K562 (cell line): ENCODE results near the gene ASB6. TPM values are rescaled to one million over a fixed set of nuclear protein-coding genes. Genes with fewer than 3 reads are reported as not detected.

ENCODE experiments used
- ATAC-seq: fragments of 200-7000 bp; cut with Tn5 transposase; 3 replicates; pipeline ENCODE4 v1.9.1; 2020; ENCODE audit warnings: moderate library complexity
- BruUV-seq: library from RNA; stranded (reverse); fragments of 400-500 nt; replicated peaks from 2 replicates; lab custom pipeline; 2021; lab: Mats Ljungman, UMichigan
- CTCF ChIA-PET: fragments of 300-600 bp; formaldehyde crosslinking; extraction: SDS; loops from one replicate; lab custom pipeline; 2021; ENCODE audit warnings: low intra/inter-chr PET ratio; lab: Yijun Ruan, JAX
- POLR2A ChIA-PET: fragments of 300-600, 350-650 bp; sonication (Branson Sonifier 250); formaldehyde crosslinking; extraction: SDS; loops from one replicate; lab custom pipeline; 2021; ENCODE audit warnings: antibody characterized with exemption, inconsistent platforms; lab: Yijun Ruan, JAX
- DNase-seq, 4 experiments: peaks; one replicate each; pipeline versions ENCODE4 v3.0.0 to v3.0.0-alpha.2; 2011 to 2018; ENCODE audit warnings: low spot score in 3 of 4, mixed read lengths in 3 of 4; ENCODE audit errors: extremely low read depth in 1 of 4
- FAIRE-seq: peaks from 2 replicates; lab custom pipeline; 2011; peaks lifted over from hg19 to GRCh38; lab: Jason Lieb, UNC
- H2AFZ ChIP-seq: 2 replicates; pipeline ENCODE4 v1.6.0; 2011; ENCODE audit warnings: low read depth, low read length, control low read depth, inconsistent platforms
- H3K27ac ChIP-seq: fragments of 200-600 bp; 3 replicates; pipeline ENCODE4 v1.8.0; 2011; ENCODE audit warnings: low read depth, mild to moderate bottlenecking, control low read depth, inconsistent platforms, low read length, moderate library complexity, mixed read lengths; ENCODE audit errors: extremely low read depth
- H3K27me3 ChIP-seq, 2 experiments: fragments of 300-600 bp in 1 of 2; 2 replicates in 1 of 2; 3 replicates in 1 of 2; pipeline versions ENCODE4 v1.6.0 to v1.8.0; 2011; ENCODE audit warnings: inconsistent platforms in 2 of 2, low read length in 2 of 2, mild to moderate bottlenecking in 1 of 2, mixed read lengths in 1 of 2, moderate library complexity in 1 of 2; ENCODE audit not compliant: control insufficient read depth in 2 of 2, insufficient read depth in 2 of 2
- H3K36me3 ChIP-seq: fragments of 300-600 bp; 3 replicates; pipeline ENCODE4 v1.8.0; 2011; ENCODE audit warnings: mild to moderate bottlenecking, low read length, inconsistent platforms; ENCODE audit not compliant: control insufficient read depth, insufficient read depth
- H3K4me1 ChIP-seq, 2 experiments: fragments of 200-600 bp in 1 of 2; replicated peaks in 1 of 2; 2 replicates in 1 of 2; 3 replicates in 1 of 2; pipeline versions ENCODE4 v1.5.1 to v1.8.0; 2011; ENCODE audit warnings: inconsistent platforms in 2 of 2, low read length in 2 of 2, mild to moderate bottlenecking in 1 of 2, mixed read lengths in 1 of 2, moderate library complexity in 1 of 2; ENCODE audit not compliant: control insufficient read depth in 2 of 2, insufficient read depth in 2 of 2
- H3K4me2 ChIP-seq: 2 replicates; pipeline ENCODE4 v1.6.1; 2011; ENCODE audit warnings: low read length, control low read depth, inconsistent platforms, mixed read lengths; ENCODE audit not compliant: insufficient read depth
- H3K4me3 ChIP-seq: fragments of 200-600 bp; sonication (generic), shearing (Covaris generic); 2 replicates; pipeline ENCODE4 v1.5.1; 2016; ENCODE audit warnings: control low read depth, inconsistent platforms
- H3K79me2 ChIP-seq: fragments of 200-600 bp; 3 replicates; pipeline ENCODE4 v1.8.0; 2011; ENCODE audit warnings: low read length, inconsistent platforms; ENCODE audit not compliant: control insufficient read depth, insufficient read depth
- H3K9ac ChIP-seq, 2 experiments: 2 replicates each; pipeline versions ENCODE4 v1.6.0 to v1.6.1; 2011; ENCODE audit warnings: low read depth in 2 of 2, low read length in 2 of 2, control low read depth in 1 of 2, inconsistent platforms in 1 of 2, mild to moderate bottlenecking in 1 of 2, mixed read lengths in 1 of 2; ENCODE audit not compliant: insufficient read depth in 1 of 2
- H3K9me1 ChIP-seq: one replicate; pipeline ENCODE4 v1.6.0; 2011; ENCODE audit warnings: inconsistent platforms, mild to moderate bottlenecking, low read length, moderate library complexity; ENCODE audit not compliant: control insufficient read depth, insufficient read depth
- H3K9me3 ChIP-seq: replicated peaks from 2 replicates; pipeline ENCODE4 v1.5.1; 2011; ENCODE audit warnings: low read depth, low read length, inconsistent platforms; ENCODE audit not compliant: control insufficient read depth, insufficient read depth
- H4K20me1 ChIP-seq: replicated peaks from 2 replicates; pipeline ENCODE4 v1.6.1; 2011; ENCODE audit warnings: low read length, inconsistent platforms, mixed read lengths; ENCODE audit not compliant: control insufficient read depth, insufficient read depth
- CTBP1 ChIP-seq: fragments of 450-650 bp; IDR thresholded peaks from 2 replicates; pipeline ENCODE4 v1.6.1; 2016; ENCODE audit warnings: borderline replicate concordance
- MED1 ChIP-seq: sonication (generic); formaldehyde crosslinking; IDR thresholded peaks from 2 replicates; pipeline ENCODE4 v1.8.1; 2023; ENCODE audit warnings: missing genetic modification reagents, borderline replicate concordance
- MEIS2 ChIP-seq: fragments of 450-650 bp; IDR thresholded peaks from 2 replicates; pipeline ENCODE4 v1.6.1; 2014; ENCODE audit warnings: mild to moderate bottlenecking; ENCODE audit not compliant: partially characterized antibody
- MTA3 ChIP-seq: fragments of 450-650 bp; formaldehyde crosslinking; IDR thresholded peaks from 2 replicates; pipeline ENCODE4 v1.6.1; 2017; ENCODE audit warnings: mild to moderate bottlenecking, borderline replicate concordance
- RAD21 ChIP-seq, 2 experiments: fragments of 250-450 bp in 1 of 2; fragments of 450-650 bp in 1 of 2; sonication (Bioruptor Pico) in 1 of 2; formaldehyde crosslinking in 1 of 2; IDR thresholded peaks in 1 of 2; conservative IDR thresholded peaks in 1 of 2; 2 replicates each; pipeline versions ENCODE4 v1.4.0 to v1.8.0; 2020 to 2022; ENCODE audit warnings: mild to moderate bottlenecking in 2 of 2, moderate library complexity in 1 of 2
- RBM15 ChIP-seq: fragments of 200-400 bp; formaldehyde crosslinking; IDR thresholded peaks from 2 replicates; pipeline ENCODE4 v1.6.1; 2018; ENCODE audit warnings: mild to moderate bottlenecking, low read length, moderate library complexity; ENCODE audit not compliant: insufficient read depth
- SP1 ChIP-seq: sonication (generic); formaldehyde crosslinking; IDR thresholded peaks from 2 replicates; pipeline ENCODE4 v1.8.1; 2022; ENCODE audit warnings: mild to moderate bottlenecking, missing genetic modification reagents
- WGBS: fragments of 100-300 bp; shearing (Covaris generic); methylation state at CpG from one replicate; pipeline ENCODE4 v1.1.6; 2016; ENCODE audit warnings: low coverage, mixed read lengths; ENCODE audit not compliant: insufficient coverage; ENCODE audit errors: missing lambda C conversion rate; 5-methylcytosine and 5-hydroxymethylcytosine counted together
- in situ Hi-C: fragments of 300-500 bp; cut with MboI; formaldehyde crosslinking; loops from 4 replicates; pipeline ENCODE4 v1.15.0; 2018; ENCODE audit warnings: inconsistent platforms, mixed read lengths
- intact Hi-C: fragments of 100-400 bp; cut with micrococcal nuclease; formaldehyde crosslinking; loops from 2 replicates; pipeline ENCODE4 v1.14.2; 2022
- polyA plus RNA-seq, 8 experiments: library from polyadenylated mRNA; depleted of rRNA in 4 of 8; stranded (reverse) in 5 of 8; unstranded in 3 of 8; fragments of >200 nt; fragmentation: Nextera tagmentation in 2 of 8; fragmentation: Illumina TruSeq in 1 of 8; extraction: Ambion mirVana in 2 of 8; extraction: Trizol in 1 of 8; gene quantifications; 2 replicates each; pipeline versions ENCODE4 v1.2.1 to v1.2.3, GENCODE V29; 2011 to 2014; ENCODE audit warnings: inconsistent platforms in 1 of 8, missing spikeins in 1 of 8
- total RNA-seq, 7 experiments: library from RNA; depleted of rRNA in 6 of 7; stranded (reverse); fragments of >200 nt in 6 of 7; fragmentation: Illumina TruSeq in 2 of 7; extraction: Trizol in 2 of 7; gene quantifications; 2 replicates each; pipeline versions ENCODE4 v1.2.1 to v1.2.3, GENCODE V29; 2011 to 2021; ENCODE audit warnings: low replicate concordance in 1 of 7
- TF ChIP-seq, protein P1 (sequence below), 3 experiments: IDR thresholded peaks in 2 of 3; conservative IDR thresholded peaks in 1 of 3; 2 replicates each; pipeline ENCODE4 v1.5.1; 2011 to 2012; ENCODE audit warnings: low read length in 3 of 3, mild to moderate bottlenecking in 3 of 3, control low read depth in 2 of 3, improper control_type of control experiment in 1 of 3, inconsistent platforms in 1 of 3, low read depth in 1 of 3, mixed read lengths in 1 of 3, moderate library complexity in 1 of 3; ENCODE audit not compliant: insufficient read depth in 2 of 3
- TF ChIP-seq, protein P2 (sequence below), 2 experiments: fragments of 450-650 bp; formaldehyde crosslinking in 1 of 2; IDR thresholded peaks; 2 replicates each; pipeline versions ENCODE4 v1.4.0 to v1.6.1; 2014 to 2020; ENCODE audit warnings: mild to moderate bottlenecking in 2 of 2, borderline replicate concordance in 1 of 2, low read depth in 1 of 2

Gene ASB6
- total and polyA plus RNA-seq, 9 of the 15 experiments (the other 6 are each of a cell fraction or from before 2014, with no cell fraction given): 0.92 to 17.8 (median 11.3) TPM

- POLR2A ChIA-PET: interaction anchor here (0.6 to 1.5 kb wide), 4 partner anchors 21 to 50 kb away, joined by 3 to 5 read pairs (median 4); no protein-coding TSS in a partner anchor
- Histone ChIP-seq H3K4me1 (peaks cover 0 to 15% of the 10 kb centered on the region in 2 experiments; a peak in 3 of 5 replicates), H3K9ac (no peak overlapping the region), H3K9me1 (peaks cover 7% of the 10 kb centered on the region), H3K27ac (no peak overlapping the region), H2AFZ (no peak overlapping the region), H3K4me3 (no peak overlapping the region), H3K27me3 (peaks cover 20 to 48% of the 10 kb centered on the region in 2 experiments; a peak in 4 of 5 replicates), H3K9me3 (no peaks in the 10 kb centered on the region), H3K79me2 (no peaks in the 10 kb centered on the region), H3K36me3 (no peaks in the 10 kb centered on the region), H3K4me2 (no peak overlapping the region), H4K20me1 (0 out of 2 replicates have a peak, but pooled peaks cover 3% of the 10 kb centered on the region)
- ATAC-seq: peak; percentile 59
- FAIRE-seq: no peak
- CTCF ChIA-PET: no interaction called here
- in situ Hi-C loops: no loop called here
- no TSS peak for BruUV-seq
- TF ChIP-seq SP1 (CRISPR knock-in tag) (0 out of 2 replicates have a peak, but pooled peaks have one; percentile 26), RAD21 (CRISPR knock-in tag; conservative IDR thresholded peaks at IDR 0.05 in 1 of 2, IDR thresholded peaks at IDR 0.05 in 1 of 2) (peak in 1 of 2 experiments; percentile 57; a peak in 3 of 4 replicates), CTBP1 (0 out of 2 replicates have a peak, but pooled peaks have one; percentile 22), RBM15 (no peak), MTA3 (0 out of 2 replicates have a peak, but pooled peaks have one; percentile 24), MEIS2 (no peak), MED1 (CRISPR knock-in tag) (0 out of 2 replicates have a peak, but pooled peaks have one; percentile 59)
- TF ChIP-seq, protein P1, sequence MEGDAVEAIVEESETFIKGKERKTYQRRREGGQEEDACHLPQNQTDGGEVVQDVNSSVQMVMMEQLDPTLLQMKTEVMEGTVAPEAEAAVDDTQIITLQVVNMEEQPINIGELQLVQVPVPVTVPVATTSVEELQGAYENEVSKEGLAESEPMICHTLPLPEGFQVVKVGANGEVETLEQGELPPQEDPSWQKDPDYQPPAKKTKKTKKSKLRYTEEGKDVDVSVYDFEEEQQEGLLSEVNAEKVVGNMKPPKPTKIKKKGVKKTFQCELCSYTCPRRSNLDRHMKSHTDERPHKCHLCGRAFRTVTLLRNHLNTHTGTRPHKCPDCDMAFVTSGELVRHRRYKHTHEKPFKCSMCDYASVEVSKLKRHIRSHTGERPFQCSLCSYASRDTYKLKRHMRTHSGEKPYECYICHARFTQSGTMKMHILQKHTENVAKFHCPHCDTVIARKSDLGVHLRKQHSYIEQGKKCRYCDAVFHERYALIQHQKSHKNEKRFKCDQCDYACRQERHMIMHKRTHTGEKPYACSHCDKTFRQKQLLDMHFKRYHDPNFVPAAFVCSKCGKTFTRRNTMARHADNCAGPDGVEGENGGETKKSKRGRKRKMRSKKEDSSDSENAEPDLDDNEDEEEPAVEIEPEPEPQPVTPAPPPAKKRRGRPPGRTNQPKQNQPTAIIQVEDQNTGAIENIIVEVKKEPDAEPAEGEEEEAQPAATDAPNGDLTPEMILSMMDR (IDR thresholded peaks at IDR 0.05 in 2 of 3, conservative IDR thresholded peaks at IDR 0.05 in 1 of 3; ENCODE audit: insufficient read depth in 2 of 3, low read depth in 1 of 3, low read length in 3 of 3): peak; percentile 35 to 55 (median 47)
- TF ChIP-seq, protein P2, sequence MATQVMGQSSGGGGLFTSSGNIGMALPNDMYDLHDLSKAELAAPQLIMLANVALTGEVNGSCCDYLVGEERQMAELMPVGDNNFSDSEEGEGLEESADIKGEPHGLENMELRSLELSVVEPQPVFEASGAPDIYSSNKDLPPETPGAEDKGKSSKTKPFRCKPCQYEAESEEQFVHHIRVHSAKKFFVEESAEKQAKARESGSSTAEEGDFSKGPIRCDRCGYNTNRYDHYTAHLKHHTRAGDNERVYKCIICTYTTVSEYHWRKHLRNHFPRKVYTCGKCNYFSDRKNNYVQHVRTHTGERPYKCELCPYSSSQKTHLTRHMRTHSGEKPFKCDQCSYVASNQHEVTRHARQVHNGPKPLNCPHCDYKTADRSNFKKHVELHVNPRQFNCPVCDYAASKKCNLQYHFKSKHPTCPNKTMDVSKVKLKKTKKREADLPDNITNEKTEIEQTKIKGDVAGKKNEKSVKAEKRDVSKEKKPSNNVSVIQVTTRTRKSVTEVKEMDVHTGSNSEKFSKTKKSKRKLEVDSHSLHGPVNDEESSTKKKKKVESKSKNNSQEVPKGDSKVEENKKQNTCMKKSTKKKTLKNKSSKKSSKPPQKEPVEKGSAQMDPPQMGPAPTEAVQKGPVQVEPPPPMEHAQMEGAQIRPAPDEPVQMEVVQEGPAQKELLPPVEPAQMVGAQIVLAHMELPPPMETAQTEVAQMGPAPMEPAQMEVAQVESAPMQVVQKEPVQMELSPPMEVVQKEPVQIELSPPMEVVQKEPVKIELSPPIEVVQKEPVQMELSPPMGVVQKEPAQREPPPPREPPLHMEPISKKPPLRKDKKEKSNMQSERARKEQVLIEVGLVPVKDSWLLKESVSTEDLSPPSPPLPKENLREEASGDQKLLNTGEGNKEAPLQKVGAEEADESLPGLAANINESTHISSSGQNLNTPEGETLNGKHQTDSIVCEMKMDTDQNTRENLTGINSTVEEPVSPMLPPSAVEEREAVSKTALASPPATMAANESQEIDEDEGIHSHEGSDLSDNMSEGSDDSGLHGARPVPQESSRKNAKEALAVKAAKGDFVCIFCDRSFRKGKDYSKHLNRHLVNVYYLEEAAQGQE (IDR thresholded peaks at IDR 0.05; ENCODE audit: borderline replicate concordance): peak; percentile 15; the same call in 1 of the 2 replicates
- TF ChIP-seq, protein P2 (CRISPR knock-in tag; IDR thresholded peaks at IDR 0.05; ENCODE audit: low read depth): no peak
- whole genome bisulfite sequencing: 6% methylated on average over 11 of the region's 11 CpGs
- intact Hi-C loops: loop anchor here (5.0 kb wide), 1 partner anchor 1391 kb away; no protein-coding TSS in a partner anchor
- no peak for DNase-seq
These were observed 46.5 kb upstream of the ASB6 start for GRCh38 chr9:129688285-129689043.
